ENCODE results near the gene HNF4A.

DNA sequence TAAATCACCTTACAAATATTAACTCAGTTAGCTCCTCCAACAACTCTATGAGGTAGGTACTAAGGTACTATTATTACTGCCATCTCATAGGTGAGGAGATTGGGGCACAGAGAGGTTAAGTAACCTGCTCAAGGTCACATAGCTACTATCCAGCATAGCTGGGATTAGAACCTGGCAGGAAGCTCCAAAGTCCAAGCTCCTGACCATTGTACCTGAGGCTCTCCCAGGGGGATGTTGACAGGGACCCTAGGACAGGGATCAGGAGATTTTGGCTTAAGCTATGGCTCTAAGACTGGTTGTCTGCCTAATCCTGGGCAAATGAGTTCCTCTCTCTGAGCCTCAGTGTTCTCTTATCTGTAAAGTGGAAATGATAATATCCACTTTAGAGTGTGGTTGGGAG is 59.3 kb downstream of the HNF4A start:
- no peak for TF ChIP-seq POLR2AphosphoS5 (IDR thresholded peaks at IDR 0.05; ENCODE audit: insufficient read depth in 1 of 2, low read depth in 1 of 2)
- no peak for TF ChIP-seq POLR2A (IDR thresholded peaks at IDR 0.05)
